ENCODE data around the gene C3orf62.
"Not testable (repeated sequence)": the region's sequence is repeated elsewhere in the genome, so short reads cannot be mapped to it uniquely, and the experiment has no call there.

Gene C3orf62

GRCh38 chr3:49269443-49270155 is 7.4 kb downstream of the C3orf62 start:
- DNase-seq (ENCODE audit: low read depth): no peak

GRCh38 chr3:49266410-49267095 is 10.5 kb downstream of the C3orf62 start:
- DNase-seq (ENCODE audit: low read depth): no peak

DNA sequence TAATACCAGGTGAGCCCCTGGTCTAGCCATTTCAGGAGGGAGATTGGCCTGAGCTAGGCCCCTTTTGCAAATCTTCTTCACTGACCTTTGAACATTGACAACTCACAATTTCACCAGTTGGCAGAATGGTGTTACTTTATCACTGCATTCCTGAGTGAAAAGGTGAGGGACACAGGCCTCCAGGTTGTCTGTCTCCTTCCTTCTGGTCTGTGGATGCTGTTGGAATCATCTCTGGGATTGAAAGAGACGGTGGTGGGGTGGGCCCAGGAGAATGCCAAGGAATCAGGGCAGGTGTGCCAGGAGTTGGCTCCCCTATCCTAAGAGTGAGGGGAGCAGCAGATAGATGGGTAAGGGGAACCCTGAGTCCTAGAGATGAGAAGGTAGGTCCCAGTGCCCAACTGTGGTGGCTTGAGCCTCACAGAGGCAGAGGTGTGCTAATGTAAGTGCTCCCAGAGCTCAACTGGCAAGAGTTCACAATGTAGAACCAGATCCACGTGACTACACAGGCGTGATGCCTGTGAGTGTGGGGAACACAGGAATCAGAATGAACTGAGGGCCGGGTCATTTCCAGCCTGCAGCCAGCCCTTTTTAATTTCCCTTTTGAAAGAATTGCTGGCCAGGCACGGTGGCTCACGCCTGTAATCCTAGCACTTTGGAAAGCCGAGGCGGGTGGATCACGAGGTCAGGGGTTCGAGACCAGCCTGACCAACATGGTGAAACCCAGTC is 11.2 kb downstream of the C3orf62 start:
- DNase-seq (ENCODE audit: low read depth): no peak

DNA sequence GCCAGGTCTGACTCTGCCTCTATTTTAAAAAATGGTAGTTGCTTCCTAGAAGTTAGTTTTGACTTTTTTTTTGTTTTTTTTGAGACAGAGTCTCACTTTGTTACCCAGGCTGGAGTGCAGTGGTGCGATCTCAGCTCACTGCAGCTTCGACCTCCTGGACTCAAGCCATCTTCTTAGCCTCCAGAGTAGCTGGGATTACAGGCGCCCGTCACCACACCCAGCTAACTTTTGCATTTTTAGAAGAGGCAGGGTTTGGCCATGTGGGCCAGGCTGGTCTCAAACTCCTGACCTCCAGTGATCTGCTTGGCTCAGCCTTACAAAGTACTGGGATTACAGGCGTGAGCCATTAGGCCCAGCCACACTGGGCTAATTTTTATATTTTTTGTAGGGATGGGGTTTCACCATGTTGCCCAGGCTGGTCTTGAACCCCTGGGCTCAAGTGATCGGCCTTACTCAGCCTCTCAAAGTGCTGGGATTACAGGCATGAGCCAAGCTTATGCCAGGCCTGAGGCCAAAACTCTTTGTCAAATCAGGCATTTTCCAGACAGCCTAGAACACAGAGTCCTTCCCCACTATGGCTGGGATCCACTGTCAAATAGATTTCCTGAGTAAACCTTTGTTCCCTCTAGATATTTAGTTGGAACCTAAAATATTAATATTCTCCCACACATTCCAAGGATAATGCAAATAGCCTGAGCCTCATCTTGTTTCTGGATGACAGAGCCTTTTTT is 13.7 kb downstream of the C3orf62 start:
- no peak for DNase-seq (ENCODE audit: low read depth)

GRCh38 chr3:49260806-49261324 is 16.2 kb downstream of the C3orf62 start:
- no peak for DNase-seq (ENCODE audit: low read depth)

DNA sequence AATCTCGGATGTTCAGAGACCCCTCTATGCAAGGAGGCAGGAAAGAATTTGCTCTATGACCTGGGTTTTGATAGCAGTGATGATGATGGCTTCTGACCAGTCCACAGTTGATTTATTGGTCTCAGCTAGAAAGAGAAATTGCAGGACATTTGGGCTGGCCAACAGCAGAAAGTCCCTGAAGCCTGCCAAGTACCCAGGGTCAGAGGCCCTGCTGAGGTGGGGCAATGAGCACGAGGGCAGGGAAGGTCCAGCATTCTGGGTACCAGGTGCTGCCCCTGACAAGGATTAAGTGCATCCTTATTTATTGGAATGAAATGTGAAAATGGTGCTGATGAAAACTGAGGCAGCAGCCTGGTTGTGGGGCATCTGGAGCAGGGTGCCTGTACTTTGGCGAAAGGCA is 19.8 kb downstream of the C3orf62 start:
- no peak for DNase-seq (ENCODE audit: low read depth)

DNA sequence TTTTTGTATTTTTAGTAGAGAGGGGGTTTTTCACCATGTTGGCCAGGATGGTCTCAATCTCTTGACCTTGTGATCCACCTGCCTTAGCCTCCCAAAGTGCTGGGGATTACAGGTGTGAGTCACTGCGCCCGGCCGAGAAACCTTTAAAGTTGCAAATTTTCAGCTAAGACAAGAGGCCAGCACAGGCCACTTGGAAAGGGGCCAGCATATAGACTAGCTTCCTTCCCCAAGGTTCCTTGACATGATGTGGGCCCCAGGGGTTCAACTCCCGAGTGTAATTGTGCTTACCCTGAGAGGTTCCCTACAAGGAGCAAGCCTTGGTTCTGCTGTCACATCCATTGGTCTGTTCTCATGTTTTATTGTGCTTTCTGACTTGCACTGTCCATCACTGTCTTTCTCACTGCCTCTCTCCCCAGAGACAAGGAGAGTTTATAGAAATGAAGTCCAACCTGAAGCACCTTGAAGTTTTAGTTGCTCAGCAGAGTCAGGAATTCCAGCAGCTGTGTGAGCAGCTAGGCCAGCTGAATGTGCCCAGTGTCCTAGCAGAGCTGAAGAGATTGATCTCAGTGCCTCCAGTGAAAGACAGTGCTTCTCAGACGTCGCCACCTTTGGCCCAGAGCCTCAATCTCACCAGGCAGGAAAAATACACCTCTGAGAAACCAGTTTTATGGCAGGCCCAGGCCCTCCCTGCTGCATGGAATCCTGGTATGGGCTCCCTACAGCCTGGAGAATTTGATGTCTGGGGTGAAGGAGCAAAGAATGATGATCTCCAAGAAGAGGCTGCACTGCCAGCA is 21.1 kb downstream of the C3orf62 start:
- DNase-seq (ENCODE audit: low read depth): no peak

GRCh38 chr3:49255112-49255511 is 21.9 kb downstream of the C3orf62 start:
- no peak for DNase-seq (ENCODE audit: low read depth)

DNA sequence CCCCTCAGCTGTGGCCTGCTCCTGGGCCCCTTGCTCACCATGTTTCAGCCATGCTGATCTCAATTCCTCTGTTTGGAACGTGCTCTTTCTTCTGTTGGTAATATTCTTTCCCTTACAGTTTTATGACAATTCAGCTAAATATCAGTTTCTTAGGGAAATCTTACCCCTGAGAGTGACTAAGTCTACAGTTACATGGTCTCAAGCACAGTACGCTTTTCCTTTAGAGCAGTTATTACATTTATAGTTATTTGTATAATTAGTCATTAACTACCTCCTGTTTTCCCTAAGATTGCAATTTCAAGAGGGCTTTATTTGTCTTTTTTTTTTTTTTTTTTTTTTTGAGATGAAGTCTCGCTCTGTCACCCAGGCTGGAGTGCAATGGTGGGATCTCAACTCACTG is 23.5 kb downstream of the C3orf62 start:
- no peak for DNase-seq (ENCODE audit: low read depth)

DNA sequence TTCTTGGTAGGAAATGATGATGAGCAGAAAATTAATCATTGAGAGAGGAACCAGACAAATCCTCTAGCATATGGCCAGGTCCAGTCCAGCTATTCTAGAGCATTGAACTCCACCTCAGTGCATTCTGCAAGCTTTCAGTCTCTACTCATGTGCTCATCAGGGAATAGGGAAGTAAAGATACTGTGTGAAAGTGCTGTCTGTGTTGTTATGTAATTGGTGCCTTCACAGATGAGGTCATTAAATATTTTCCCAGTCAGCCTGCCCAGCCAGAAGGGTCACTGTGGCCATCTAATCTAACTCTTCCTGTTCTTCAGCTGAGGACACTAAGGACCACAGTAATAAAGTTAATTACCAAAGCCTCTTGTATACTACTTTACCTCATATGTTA is 28.2 kb downstream of the C3orf62 start:
- no peak for DNase-seq (ENCODE audit: low read depth)

DNA sequence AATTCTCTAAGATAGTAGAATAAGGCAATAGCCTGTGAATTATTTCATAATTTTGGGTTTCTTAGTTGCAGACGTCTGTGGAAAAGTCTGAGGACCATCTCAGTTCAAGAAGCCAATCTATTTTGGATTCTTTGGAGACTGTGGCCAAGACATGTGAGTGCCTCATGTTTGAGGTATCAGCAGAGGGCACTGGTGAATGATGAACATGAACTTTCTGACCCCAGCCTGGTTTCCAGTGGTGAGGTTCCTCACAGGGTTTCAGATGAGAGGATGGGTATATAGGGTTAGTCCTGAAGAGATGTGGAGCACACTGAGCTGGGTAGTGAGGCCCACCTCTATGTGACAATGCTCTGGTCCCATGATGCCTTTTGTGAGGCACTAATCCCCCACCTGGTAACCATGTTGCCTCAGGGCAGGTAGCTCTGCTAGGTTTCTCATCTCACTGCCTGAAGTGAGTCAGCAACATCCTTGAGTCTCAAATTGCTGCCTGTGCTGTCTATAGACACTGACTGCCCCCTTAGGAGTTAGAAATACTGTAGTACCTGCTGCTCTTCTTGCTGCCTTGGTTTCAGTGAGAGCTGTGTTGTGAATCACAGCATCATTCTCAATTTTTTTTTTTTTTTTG is 32.3 kb downstream of the C3orf62 start:
- DNase-seq (ENCODE audit: low read depth): no peak

DNA sequence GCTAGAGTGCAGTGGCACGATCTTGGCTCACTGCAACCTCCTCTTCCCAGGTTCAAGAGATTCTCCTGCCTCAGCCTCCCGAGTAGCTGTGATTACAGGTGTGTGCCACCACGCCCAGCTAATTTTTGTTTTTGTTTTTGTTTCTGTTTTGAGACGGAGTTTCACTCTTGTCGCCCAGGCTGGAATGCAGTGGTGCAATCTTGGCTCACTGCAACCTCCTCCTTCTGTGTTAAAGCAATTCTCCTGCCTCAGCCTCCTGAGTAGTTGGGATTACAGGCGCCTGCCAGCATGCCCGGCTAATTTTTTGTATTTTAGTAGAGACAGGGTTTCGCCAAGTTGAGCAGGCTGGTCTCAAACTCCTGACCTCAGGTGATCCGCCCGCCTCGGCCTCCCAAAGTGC is 36.9 kb downstream of the C3orf62 start:
- DNase-seq (ENCODE audit: low read depth): not testable (repeated sequence)

- DNase-seq (ENCODE audit: low read depth): no peak
Measured at GRCh38 chr3:49238274-49239127, 38.5 kb downstream of the C3orf62 start.

- DNase-seq (ENCODE audit: low read depth): no peak
Measured at GRCh38 chr3:49237344-49237743, 39.7 kb downstream of the C3orf62 start.

- DNase-seq (ENCODE audit: low read depth): no peak
Measured at GRCh38 chr3:49236226-49236625, 40.8 kb downstream of the C3orf62 start.

DNA sequence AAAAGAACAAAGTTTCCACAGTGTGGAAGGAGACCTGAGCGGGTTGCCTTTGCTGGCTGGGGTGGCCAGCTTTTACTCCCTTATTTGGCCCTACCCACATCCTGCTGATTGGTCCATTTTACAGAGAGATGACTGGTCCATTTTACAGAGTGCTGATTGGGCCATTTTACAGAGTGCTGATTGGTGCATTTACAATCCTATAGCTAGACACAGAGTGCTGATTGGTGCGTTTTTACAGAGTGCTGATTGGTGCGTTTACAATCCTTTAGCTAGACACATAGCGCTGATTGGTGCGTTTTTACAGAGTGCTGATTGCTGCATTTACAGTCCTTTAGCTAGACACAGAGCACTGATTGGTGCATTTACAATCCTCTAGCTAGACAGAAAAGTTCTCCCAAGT is 48.2 kb downstream of the C3orf62 start:
- DNase-seq (ENCODE audit: low read depth): not testable (repeated sequence)

GRCh38 chr3:49222002-49222401 is 55.0 kb downstream of the C3orf62 start:
- no peak for DNase-seq (ENCODE audit: low read depth)

- DNase-seq (ENCODE audit: low read depth): not testable (repeated sequence)
Measured at GRCh38 chr3:49220985-49221563, 56.0 kb downstream of the C3orf62 start.

- DNase-seq (ENCODE audit: low read depth): no peak
Measured at GRCh38 chr3:49219132-49219531, 57.9 kb downstream of the C3orf62 start.
